Measurements from ENCODE around the gene BRD7. TPM values are rescaled to one million over a fixed set of nuclear protein-coding genes. Genes with fewer than 3 reads are reported as not detected.

The BRD7 gene
- total and polyA plus RNA-seq, 10 of the 15 experiments (the other 5 are each of a cell fraction or from before 2014, with no cell fraction given), result 16.9 to 74.7 (median 52.0) TPM

DNA sequence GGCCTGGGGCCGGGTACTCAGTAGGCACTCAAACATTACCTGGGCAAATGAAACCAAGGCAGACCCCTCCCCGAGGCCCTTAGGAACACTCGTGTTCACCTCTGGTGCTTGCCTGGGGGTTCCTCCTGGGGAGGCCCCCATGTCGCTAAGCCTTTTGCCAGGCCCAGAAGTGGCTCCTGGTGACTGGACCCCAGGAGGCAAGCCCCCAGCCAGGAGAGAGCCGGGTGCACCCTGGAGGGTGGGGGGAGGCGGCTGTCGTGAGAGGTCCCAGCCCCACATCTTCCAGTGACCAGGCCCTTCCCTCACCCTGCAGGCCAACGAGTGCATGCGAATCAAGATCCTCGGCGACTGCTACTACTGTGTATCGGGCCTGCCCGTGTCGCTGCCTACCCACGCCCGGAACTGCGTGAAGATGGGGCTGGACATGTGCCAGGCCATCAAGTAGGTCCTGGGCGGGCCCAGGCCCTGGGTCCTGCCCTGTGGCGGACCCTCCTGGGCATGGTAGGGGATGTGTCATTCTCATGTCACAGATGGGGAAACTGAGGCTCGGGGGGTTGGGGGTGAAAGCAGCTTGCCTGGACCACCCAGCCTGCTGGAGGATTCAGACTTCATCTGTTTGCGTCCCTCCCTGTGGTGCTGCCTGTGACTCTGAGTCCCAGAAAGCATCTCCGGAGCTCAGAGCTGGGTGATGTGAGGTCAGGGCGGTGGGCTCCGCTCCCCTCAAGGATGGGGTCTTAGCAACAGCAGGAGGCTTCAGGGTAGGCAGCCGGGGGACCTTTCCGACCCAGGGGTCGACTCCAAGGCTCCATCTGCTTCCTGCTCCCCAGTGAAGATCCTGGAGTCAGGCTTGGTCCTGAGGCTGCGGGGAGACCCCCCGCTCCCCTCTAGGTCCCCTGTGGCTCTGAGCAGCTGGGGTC lies 69.9 kb downstream of the BRD7 start:
- Histone ChIP-seq H3K27ac (ENCODE audit: control insufficient read depth, insufficient read depth) (no peak overlapping the region), H3K79me2 (ENCODE audit: control insufficient read depth, insufficient read depth, low read length) (no peaks in the 10 kb centered on the region), H3K4me2 (ENCODE audit: control insufficient read depth, insufficient read depth) (no peak overlapping the region), H4K20me1 (ENCODE audit: control insufficient read depth, insufficient read depth) (no peaks in the 10 kb centered on the region), H3K4me1 (ENCODE audit: control insufficient read depth, insufficient read depth, low read length) (no peaks in the 10 kb centered on the region), H3K9ac (ENCODE audit: control insufficient read depth, insufficient read depth, low read length) (no peak overlapping the region), H3K36me3 (ENCODE audit: control insufficient read depth in 2 of 2, insufficient read depth in 2 of 2, low read length in 1 of 2) (peaks cover 19 to 43% of the 10 kb centered on the region in 2 experiments), H3K9me3 (replicated peaks; ENCODE audit: control insufficient read depth, insufficient read depth, low read length) (no peaks in the 10 kb centered on the region), H2AFZ (ENCODE audit: control insufficient read depth, low read depth, low read length) (no peak overlapping the region), H3K4me3 (no peak overlapping the region), H3K27me3 (replicated peaks in 1 of 2; ENCODE audit: control insufficient read depth in 2 of 2, insufficient read depth in 2 of 2, low read length in 1 of 2) (no peaks in the 10 kb centered on the region)
- ATAC-seq, result no peak
- DNase-seq (ENCODE audit: low read depth, low spot score), result no peak
- ChIA-PET POLR2A (no interaction called here), SMC1A (ENCODE audit: uncharacterized antibody, unreplicated experiment) (no interaction called here), CTCF (no interaction called here), RAD21 (ENCODE audit: unreplicated experiment) (no interaction called here)
- FAIRE-seq, result no peak
- intact Hi-C loops (cut with micrococcal nuclease; ENCODE audit: unreplicated experiment) (no loop called here), in situ Hi-C loops (cut with MboI) (no loop called here)
- BruUV-seq (replicated peaks), result no TSS peak
- WGBS (ENCODE audit: insufficient coverage, insufficient replicate concordance, low lambda C conversion rate, missing lambda C conversion rate), result 90% methylated on average over 29 of the region's 29 CpGs
- TF ChIP-seq ATF7 (IDR thresholded peaks at IDR 0.05; ENCODE audit: low read depth) (no peak), ZBED1 (IDR thresholded peaks at IDR 0.05; ENCODE audit: borderline replicate concordance) (no peak), ZNF24 (IDR thresholded peaks at IDR 0.05) (no peak), SRF (IDR thresholded peaks at IDR 0.05; ENCODE audit: low read depth in 2 of 2, low read length in 2 of 2) (no peak), TCF12 (IDR thresholded peaks at IDR 0.05; ENCODE audit: low read depth, low read length) (no peak), ZNF592 (IDR thresholded peaks at IDR 0.05) (no peak), SMAD1 (IDR thresholded peaks at IDR 0.05; ENCODE audit: low read depth, partially characterized antibody) (no peak), CBFB (IDR thresholded peaks at IDR 0.05; ENCODE audit: low read depth) (no peak), LARP7 (IDR thresholded peaks at IDR 0.05) (no peak), ZNF217 (IDR thresholded peaks at IDR 0.05) (no peak), NFIC (IDR thresholded peaks at IDR 0.05; ENCODE audit: low read depth, low read length) (no peak), IRF4 (IDR thresholded peaks at IDR 0.05; ENCODE audit: low read depth, low read length) (no peak), NBN (IDR thresholded peaks at IDR 0.05) (no peak), HDGF (IDR thresholded peaks at IDR 0.05) (no peak), RELA (IDR thresholded peaks at IDR 0.05; ENCODE audit: borderline replicate concordance, partially characterized antibody) (no peak)
- TF ChIP-seq, protein P1, sequence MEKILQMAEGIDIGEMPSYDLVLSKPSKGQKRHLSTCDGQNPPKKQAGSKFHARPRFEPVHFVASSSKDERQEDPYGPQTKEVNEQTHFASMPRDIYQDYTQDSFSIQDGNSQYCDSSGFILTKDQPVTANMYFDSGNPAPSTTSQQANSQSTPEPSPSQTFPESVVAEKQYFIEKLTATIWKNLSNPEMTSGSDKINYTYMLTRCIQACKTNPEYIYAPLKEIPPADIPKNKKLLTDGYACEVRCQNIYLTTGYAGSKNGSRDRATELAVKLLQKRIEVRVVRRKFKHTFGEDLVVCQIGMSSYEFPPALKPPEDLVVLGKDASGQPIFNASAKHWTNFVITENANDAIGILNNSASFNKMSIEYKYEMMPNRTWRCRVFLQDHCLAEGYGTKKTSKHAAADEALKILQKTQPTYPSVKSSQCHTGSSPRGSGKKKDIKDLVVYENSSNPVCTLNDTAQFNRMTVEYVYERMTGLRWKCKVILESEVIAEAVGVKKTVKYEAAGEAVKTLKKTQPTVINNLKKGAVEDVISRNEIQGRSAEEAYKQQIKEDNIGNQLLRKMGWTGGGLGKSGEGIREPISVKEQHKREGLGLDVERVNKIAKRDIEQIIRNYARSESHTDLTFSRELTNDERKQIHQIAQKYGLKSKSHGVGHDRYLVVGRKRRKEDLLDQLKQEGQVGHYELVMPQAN (conservative IDR thresholded peaks at IDR 0.05), result no peak

All from GM12878 (cell line).